HEK293T (cell line): ENCODE measurements around the gene ZNF600.

ENCODE experiments used
- ARNT ChIP-seq: fragments of 450-650 bp; IDR thresholded peaks from 2 replicates; pipeline ENCODE4 v1.6.1; 2017; ENCODE audit warnings: mild to moderate bottlenecking
- ELF4 ChIP-seq: fragments of 450-650 bp; IDR thresholded peaks from 2 replicates; pipeline ENCODE4 v1.6.1; 2017; ENCODE audit warnings: antibody characterized with exemption
- FOXM1 ChIP-seq: fragments of 450-650 bp; IDR thresholded peaks from 2 replicates; pipeline ENCODE4 v1.6.1; 2017; ENCODE audit warnings: mild to moderate bottlenecking, borderline replicate concordance
- L3MBTL2 ChIP-seq: fragments of 450-650 bp; conservative IDR thresholded peaks from 2 replicates; pipeline ENCODE4 v1.6.1; 2016; ENCODE audit warnings: mild to moderate bottlenecking
- NFRKB ChIP-seq: fragments of 450-650 bp; IDR thresholded peaks from 2 replicates; pipeline ENCODE4 v1.6.1; 2016; ENCODE audit warnings: mild to moderate bottlenecking, moderate library complexity
- SP1 ChIP-seq: fragments of 450-650 bp; IDR thresholded peaks from 2 replicates; pipeline ENCODE4 v1.6.1; 2017
- SUZ12 ChIP-seq: fragments of 450-650 bp; IDR thresholded peaks from 2 replicates; pipeline ENCODE4 v1.6.1; 2016; ENCODE audit warnings: mild to moderate bottlenecking
- TARDBP ChIP-seq: fragments of 450-650 bp; IDR thresholded peaks from 2 replicates; pipeline ENCODE4 v1.6.1; 2016
- ZNF384 ChIP-seq: fragments of 450-650 bp; IDR thresholded peaks from 2 replicates; pipeline ENCODE4 v1.6.1; 2016

DNA sequence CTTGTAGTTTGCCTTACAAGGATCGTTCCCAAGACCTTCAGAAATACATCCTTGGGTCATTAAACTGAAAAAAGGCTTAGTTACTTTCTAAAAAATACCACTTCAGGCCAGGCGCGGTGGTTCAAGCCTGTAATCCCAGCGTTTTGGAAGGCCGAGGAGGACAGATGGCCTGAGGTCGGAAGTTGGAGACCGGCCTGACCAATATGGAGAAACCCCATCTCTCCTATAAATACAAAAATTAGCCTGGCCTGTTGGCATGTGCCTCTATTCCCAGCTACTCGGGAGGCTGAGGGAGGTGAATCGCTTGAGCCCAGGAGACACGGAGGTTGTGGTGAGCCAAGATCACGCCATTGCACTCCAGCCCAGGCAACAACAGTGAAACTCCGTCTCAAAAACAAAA lies 37.1 kb upstream of the ZNF600 start:
- TF ChIP-seq SUZ12 = no peak
- TF ChIP-seq FOXM1 = no peak
- no peak for TF ChIP-seq SP1
- TF ChIP-seq TARDBP = no peak
- TF ChIP-seq ARNT = no peak
- TF ChIP-seq NFRKB = no peak
- no peak for TF ChIP-seq ELF4
- TF ChIP-seq ZNF384 = no peak
- no peak for TF ChIP-seq L3MBTL2
